Heart right ventricle (tissue), 16 donors: ENCODE results near the gene RNF151. TPM values are rescaled to one million over a fixed set of nuclear protein-coding genes. Genes with fewer than 3 reads are reported as not detected.

Experiments used
- ATAC-seq, 8 donors: fragments of 200-7000 bp; cut with Tn5 transposase; one replicate each; pipeline ENCODE4 v1.9.1; 2020; ENCODE audit warnings: mild to moderate bottlenecking in 8 of 8, moderate library complexity in 8 of 8, moderate number of reproducible peaks in 1 of 8
- DNase-seq, 2 donors: peaks; one replicate each; pipeline ENCODE4 v3.0.0-alpha.2; 2020
- H3K27ac ChIP-seq, 10 donors: fragments of 200-600 bp; sonication (generic) in 2 of 10; one replicate each; pipeline versions ENCODE4 v1.5.0 to v1.8.0; 2020 to 2022; ENCODE audit warnings: mild to moderate bottlenecking in 3 of 10
- H3K27me3 ChIP-seq, 7 donors: fragments of 200-600 bp; one replicate each; pipeline ENCODE4 v1.8.0; 2021 to 2022; ENCODE audit warnings: mild to moderate bottlenecking in 2 of 7
- H3K36me3 ChIP-seq, 9 donors: fragments of 200-600 bp; sonication (generic) in 1 of 9; one replicate each; pipeline versions ENCODE4 v1.5.0 to v1.8.0; 2020 to 2022; ENCODE audit warnings: mild to moderate bottlenecking in 2 of 9
- H3K4me1 ChIP-seq, 9 donors: fragments of 200-600 bp; sonication (generic) in 1 of 9; one replicate each; pipeline versions ENCODE4 v1.5.0 to v1.8.0; 2020 to 2022; ENCODE audit warnings: mild to moderate bottlenecking in 4 of 9
- H3K4me3 ChIP-seq, 10 donors: fragments of 200-600 bp; sonication (generic) in 2 of 10; one replicate each; pipeline versions ENCODE4 v1.5.0 to v1.8.0; 2020 to 2022; ENCODE audit warnings: mild to moderate bottlenecking in 7 of 10, moderate library complexity in 2 of 10
- H3K9me3 ChIP-seq, 11 donors: fragments of 200-600 bp in 10 of 11; sonication (generic) in 2 of 11; one replicate each; pipeline versions ENCODE4 v1.5.0 to v1.8.0; 2013 to 2022; ENCODE audit warnings: mild to moderate bottlenecking in 2 of 11, control low read depth in 1 of 11, moderate library complexity in 1 of 11
- CTCF ChIP-seq, 9 donors: fragments of 200-600 bp; sonication (generic) in 2 of 9; IDR thresholded peaks; one replicate each; pipeline versions ENCODE4 v1.5.0 to v1.8.0; 2021 to 2022; ENCODE audit warnings: antibody characterized with exemption in 9 of 9, mild to moderate bottlenecking in 5 of 9, moderate library complexity in 1 of 9
- WGBS, 2 donors: extraction: QIAGEN DNeasy Blood & Tissue Kit; methylation state at CpG; one replicate each; pipeline ENCODE4 v1.1.7; 2013; ENCODE audit warnings: inconsistent platforms in 1 of 2; 5-methylcytosine and 5-hydroxymethylcytosine counted together
- intact Hi-C, 10 donors: fragments of 100-400 bp; cut with DNase I; formaldehyde crosslinking; loops; one replicate each; pipeline versions ENCODE4 v1.11.1 to v1.14.2; 2022
- polyA plus RNA-seq, 2 donors: library from polyadenylated mRNA; stranded (reverse); fragments of 200-250 nt; gene quantifications; one replicate each; pipeline ENCODE4 v1.2.3, GENCODE V29; 2013
- total RNA-seq, 10 donors: library from RNA; stranded (reverse); fragmentation: NEBNext Ultra II Directional in 3 of 10; extraction: Animal tissue kit (Norgen Biotek cat#: 25700) in 3 of 10; gene quantifications; one replicate each; pipeline versions ENCODE4 v1.2.1 to v1.2.4, GENCODE V29; 2021 to 2023
- donor health status: Arrhythmogenic right ventricular cardiomyopathy.
- donor health status: ischemic (EF 13 %, LVEDD 7.1; RV severe dilation, severe dysfunction).
- donor health status: healthy with polysubstance abuse.
- donor health status: DM: no; HTN: yes; CAD: no.
- donor health status: DM: no; HTN: no; CAD: no.
- donor health status: ischemic (EF 25% LVEDD 6.9; RV normal size, moderate dysfunction).
- donor health status: ischemic (EF 25% LVEDD 5.7; RV mildly dilated, moderate dysfunction).
- donor health status: healthy.
- donor health status: DM: yes; HTN: yes; CAD: no.
- donor health status: Ischemic cardiomyopathy.
- donor health status: ischemic (EF 35%, LVEDD 5.7; RV mildly dilated, moderate dysfunction).
- donor health status: nonischemic (EF 11% LVEDD 7.7; RV severe dilation, severe dysfunction).
- donor health status: DM: yes; HTN: yes; CAD: no.
- donor health status: PGD.
- donor health status: ischemic (EF 29% LVEDD 5.4; RV normal size, mild dysfunction).
- donor health status: nonischemic (EF 23%, LVEDD 6.1; RV moderate dilation, normal function).

The RNF151 gene
- total and polyA plus RNA-seq, 12 donors: not detected

GRCh38 chr16:2007081-2007836 lies 40.6 kb downstream of the RNF151 start:
- ATAC-seq (no peak), DNase-seq (no peak)
- Histone ChIP-seq H3K36me3 (peaks cover 3 to 28% (median 11%) of the 10 kb centered on the region in 9 donors), H3K4me1 (peaks cover 37 to 69% (median 55%) of the 10 kb centered on the region in 9 donors), H3K9me3 (no peaks in the 10 kb centered on the region), H3K27me3 (no peaks in the 10 kb centered on the region), H3K27ac (peak overlapping the region in 1 of 10 donors; percentile 94), H3K4me3 (peak overlapping the region in 2 of 10 donors; percentile 91 to 98)
- no peak for TF ChIP-seq CTCF (IDR thresholded peaks at IDR 0.05)
- 79 to 85% methylated on average over 15 to 16 of the region's 16 CpGs for WGBS, 2 donors
- intact Hi-C loops: loop anchor here in 1 of 10 donors (10.0 kb wide), 1 partner anchor 138 kb away; the partner anchor contains the start of gene RAB26

- Histone ChIP-seq H3K4me3 (peak overlapping the region in 9 of 10 donors; percentile 69 to 99 (median 91)), H3K36me3 (peaks cover 0 to 20% (median 4%) of the 10 kb centered on the region in 9 donors), H3K9me3 (no peaks in the 10 kb centered on the region), H3K4me1 (peaks cover 37 to 69% (median 55%) of the 10 kb centered on the region in 9 donors), H3K27ac (peak overlapping the region in 3 of 10 donors; percentile 90 to 96 (median 94)), H3K27me3 (no peaks in the 10 kb centered on the region)
- DNase-seq (no peak), ATAC-seq (no peak)
- 52 to 59% methylated on average over 15 of the region's 15 CpGs for WGBS, 2 donors
- intact Hi-C loops: loop anchor here in 1 of 10 donors (10.0 kb wide), 1 partner anchor 137 kb away; the partner anchor contains the start of gene RAB26
- TF ChIP-seq CTCF (IDR thresholded peaks at IDR 0.05): no peak
Measured at GRCh38 chr16:2008009-2008526, 41.4 kb downstream of the RNF151 start.

GRCh38 chr16:2008631-2009163 lies 42.0 kb downstream of the RNF151 start:
- Histone ChIP-seq H3K27me3 (no peaks in the 10 kb centered on the region), H3K27ac (peak overlapping the region in 9 of 10 donors; percentile 84 to 96 (median 92)), H3K4me1 (peaks cover 34 to 63% (median 52%) of the 10 kb centered on the region in 9 donors), H3K36me3 (peaks cover 0 to 14% (median 0%) of the 10 kb centered on the region in 9 donors), H3K4me3 (peak overlapping the region; percentile 69 to 99 (median 90)), H3K9me3 (no peaks in the 10 kb centered on the region)
- no peak for DNase-seq
- ATAC-seq: no peak
- WGBS, 2 donors: 5 to 8% methylated on average over 23 of the region's 23 CpGs
- TF ChIP-seq CTCF (IDR thresholded peaks at IDR 0.05): no peak
- intact Hi-C loops: loop anchor here in 1 of 10 donors (10.0 kb wide), 1 partner anchor 136 kb away; the partner anchor contains the start of gene RAB26

GRCh38 chr16:2009164-2009711 lies 42.6 kb downstream of the RNF151 start:
- no peaks in the 10 kb centered on the region for H3K27me3 ChIP-seq
- peak overlapping the region; percentile 32 to 96 (median 92) for H3K27ac ChIP-seq
- 0 to 1% methylated on average over 49 to 55 of the region's 55 CpGs for WGBS, 2 donors
- intact Hi-C loops: loop anchor here in 1 of 10 donors (10.0 kb wide), 1 partner anchor 136 kb away; the partner anchor contains the start of gene RAB26
- ATAC-seq: peak in 4 of 8 donors; percentile 2 to 7 (median 4)
- H3K36me3 ChIP-seq: peaks cover 0 to 14% (median 0%) of the 10 kb centered on the region in 9 donors
- peaks cover 30 to 57% (median 47%) of the 10 kb centered on the region in 9 donors for H3K4me1 ChIP-seq
- H3K4me3 ChIP-seq: peak overlapping the region; percentile 69 to 99 (median 90)
- TF ChIP-seq CTCF (IDR thresholded peaks at IDR 0.05): no peak
- H3K9me3 ChIP-seq: no peaks in the 10 kb centered on the region
- no peak for DNase-seq
